ENCODE results near the gene NOL11.
"Not testable (repeated sequence)": the region's sequence is repeated elsewhere in the genome, so short reads cannot be mapped to it uniquely, and the experiment has no call there.

The NOL11 gene

DNA sequence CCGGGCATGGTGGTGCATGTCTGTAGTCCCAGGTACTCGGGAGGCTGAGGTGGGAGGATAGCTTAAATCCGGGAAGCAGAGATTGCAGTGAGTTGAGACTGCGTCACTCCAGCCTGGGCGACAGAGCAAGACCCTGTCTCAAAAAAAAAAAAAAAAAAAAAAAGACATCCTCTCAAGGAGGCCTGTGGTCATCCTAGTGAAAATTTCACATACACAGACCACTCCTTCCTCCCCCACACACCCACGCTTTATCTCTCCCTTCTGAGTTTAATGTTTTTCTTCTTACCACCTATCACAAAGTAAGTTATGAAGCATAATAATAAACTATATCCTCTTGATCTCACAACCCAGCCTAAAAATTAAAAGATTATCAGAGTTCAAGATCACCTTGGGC lies 1.3 kb upstream of the NOL11 start:
- CTCF ChIA-PET = interaction anchor here (1.2 kb wide), 1 partner anchor 30 kb away, joined by 3 read pairs; no protein-coding TSS in a partner anchor
- TF ChIP-seq CTCF (conservative IDR thresholded peaks at IDR 0.05; ENCODE audit: low read depth) = no peak
- POLR2A ChIA-PET (ENCODE audit: low non-redundant PET) = interaction anchor here (0.7 kb wide), 1 partner anchor 35 kb away, joined by 3 read pairs; no protein-coding TSS in a partner anchor

GRCh38 chr17:67717192-67717623 lies 528 bp upstream of the NOL11 start:
- H3K27ac ChIP-seq = peak overlapping the region; percentile 82
- no peak for DNase-seq (ENCODE audit: low spot score)
- ChIA-PET CTCF (interaction anchor here (0.7 to 1.2 kb wide), 5 partner anchors 12 to 303 kb away, joined by 3 to 6 read pairs (median 5); no protein-coding TSS in a partner anchor), POLR2A (ENCODE audit: low non-redundant PET) (interaction anchor here (0.5 kb wide), 1 partner anchor 29 kb away, joined by 5 read pairs; no protein-coding TSS in a partner anchor)
- no peak for TF ChIP-seq CTCF (conservative IDR thresholded peaks at IDR 0.05; ENCODE audit: low read depth)

More for the DNA sequence above, 1.3 kb upstream of the NOL11 start:
- H3K27ac ChIP-seq = no peak overlapping the region
- no peak for DNase-seq (ENCODE audit: low spot score)

DNA sequence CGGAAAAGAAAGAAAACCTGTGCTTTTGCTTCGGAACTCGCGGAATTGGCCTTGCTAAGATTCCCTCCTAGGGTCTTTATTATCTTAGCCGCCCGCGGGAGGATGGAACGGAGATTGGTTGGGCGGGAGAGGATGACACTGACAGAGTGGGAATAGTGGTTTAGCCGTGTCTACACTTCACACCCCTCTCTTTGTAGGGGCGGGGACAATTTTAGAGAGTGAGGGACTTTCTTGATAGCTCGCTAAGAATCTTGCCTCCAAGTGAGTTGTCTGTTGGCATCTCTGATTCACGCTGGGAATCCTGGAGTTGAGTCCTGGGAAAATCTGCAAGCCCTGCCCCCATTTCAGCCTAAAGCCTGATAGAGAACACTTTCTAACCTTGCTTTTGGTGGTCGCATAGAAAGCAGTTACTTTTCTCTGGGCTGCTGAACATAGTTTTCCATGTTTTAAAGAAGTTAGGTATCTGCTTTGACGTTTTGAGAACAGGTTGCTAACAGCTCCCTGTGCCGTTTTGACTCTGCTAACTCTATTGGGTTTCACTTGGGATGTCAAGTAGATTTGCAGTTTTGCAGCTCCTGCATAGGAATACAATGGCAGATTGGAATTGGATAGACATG lies 697 bp downstream of the NOL11 start:
- peak overlapping the region; percentile 82 for H3K27ac ChIP-seq
- ChIA-PET POLR2A (ENCODE audit: low non-redundant PET) (interaction anchor here (0.5 kb wide), 2 partner anchors 10 to 20 kb away, joined by 3 read pairs; no protein-coding TSS in a partner anchor), CTCF (interaction anchor here (0.6 kb wide), 1 partner anchor 431 kb away, joined by 3 read pairs; no protein-coding TSS in a partner anchor)
- TF ChIP-seq CTCF (conservative IDR thresholded peaks at IDR 0.05; ENCODE audit: low read depth) = no peak
- peak; percentile 43 for DNase-seq (ENCODE audit: low spot score)

DNA sequence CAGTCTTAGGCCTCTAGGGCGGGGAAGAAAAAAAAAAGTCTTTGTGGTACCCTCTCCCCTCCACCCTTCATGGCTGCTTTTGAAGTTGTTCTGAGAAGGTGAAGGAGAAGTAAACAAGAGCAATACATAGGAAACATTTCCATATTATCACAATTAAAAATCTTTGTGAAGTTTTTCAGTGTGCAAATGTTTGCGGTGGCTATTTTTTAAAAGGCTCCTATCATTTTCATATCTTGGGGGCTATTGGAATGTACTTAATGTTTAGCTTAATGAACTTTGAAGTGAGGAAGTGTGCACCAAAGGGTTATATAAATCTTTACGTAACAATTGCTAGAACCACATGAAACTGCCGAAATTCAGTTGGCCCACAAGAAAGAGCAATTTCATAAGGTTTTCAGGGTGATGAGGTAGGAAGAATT lies 7.6 kb downstream of the NOL11 start:
- POLR2A ChIA-PET (ENCODE audit: low non-redundant PET) = no interaction called here
- DNase-seq (ENCODE audit: low spot score) = no peak
- CTCF ChIA-PET = no interaction called here
- TF ChIP-seq CTCF (conservative IDR thresholded peaks at IDR 0.05; ENCODE audit: low read depth) = no peak
- H3K27ac ChIP-seq = no peak overlapping the region

- no peak for TF ChIP-seq CTCF (conservative IDR thresholded peaks at IDR 0.05; ENCODE audit: low read depth)
- ChIA-PET CTCF (no interaction called here), POLR2A (ENCODE audit: low non-redundant PET) (no interaction called here)
- no peak for DNase-seq (ENCODE audit: low spot score)
- H3K27ac ChIP-seq = no peak overlapping the region
Measured at GRCh38 chr17:67725807-67726206, 8.1 kb downstream of the NOL11 start.

DNA sequence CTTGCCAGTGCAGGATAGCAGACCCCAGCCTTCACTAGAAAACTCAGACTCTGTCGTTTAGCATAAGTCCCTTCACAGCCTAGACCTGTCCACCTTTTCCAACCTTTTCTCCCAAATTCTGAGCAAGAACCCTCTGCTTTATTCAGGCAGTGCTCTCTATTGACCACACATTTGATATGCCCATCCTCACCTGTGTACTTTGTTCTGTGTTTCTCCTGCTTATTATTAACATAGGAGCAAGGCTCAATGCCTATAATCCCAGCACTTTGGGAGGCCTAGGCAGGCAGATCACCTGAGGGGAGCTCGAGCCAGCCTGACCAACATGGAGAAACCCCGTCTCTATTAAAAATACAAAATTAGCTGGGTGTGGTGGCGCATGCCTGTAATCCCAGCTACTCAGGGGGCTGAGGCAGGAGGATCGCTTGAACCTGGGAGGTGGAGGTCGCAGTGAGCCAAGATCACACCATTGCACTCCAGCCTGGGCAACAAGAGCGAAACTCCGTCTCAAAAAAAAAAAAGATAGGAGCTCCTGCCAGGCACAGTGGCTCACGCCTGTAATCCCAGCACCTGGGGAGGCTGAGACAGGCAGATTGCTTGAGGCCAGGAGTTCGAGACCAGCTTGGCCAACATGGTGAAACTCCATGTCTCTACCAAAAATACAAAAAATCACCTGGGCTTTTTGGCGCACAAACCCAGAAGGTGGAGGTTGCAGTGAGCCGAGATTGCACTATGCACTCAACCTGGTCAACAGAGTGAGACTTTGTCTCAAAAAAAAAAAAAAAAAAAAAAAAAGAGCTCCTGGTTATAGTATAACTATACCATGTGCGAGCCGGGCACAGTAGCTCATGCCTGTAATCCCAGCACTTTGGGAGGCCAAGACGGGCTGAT lies 9.7 kb downstream of the NOL11 start:
- CTCF ChIA-PET = interaction anchor here (0.6 kb wide), 2 partner anchors 43 to 282 kb away, joined by 4 read pairs; no protein-coding TSS in a partner anchor
- DNase-seq (ENCODE audit: low spot score); POLR2A ChIA-PET (ENCODE audit: low non-redundant PET); H3K27ac ChIP-seq: not testable (repeated sequence)

All from RWPE1 (cell line).